Activated B cell treated with CpG ODN at 0.5 μM for 24 hours (primary cell): Measurements from ENCODE around the gene RFC2. TPM values are rescaled to one million over a fixed set of nuclear protein-coding genes. Genes with fewer than 3 reads are reported as not detected.
A peak's percentile ranks its signal among the peaks of the same experiment; 100 is the strongest.

ENCODE experiments used
- ATAC-seq: fragments of 200-7000 bp; cut with Tn5 transposase; one replicate; pipeline ENCODE4 v1.10.0; 2021; ENCODE audit warnings: low read depth, mild to moderate bottlenecking, moderate library complexity
- CTCF ChIA-PET: fragments of 350-600 bp; sonication (Branson Sonifier 250); formaldehyde crosslinking; loops from one replicate; lab custom pipeline; 2021; ENCODE audit warnings: antibody characterized with exemption; lab: Charles Lee
- POLR2A ChIA-PET: fragments of 350-600 bp; sonication (Branson Sonifier 250); formaldehyde crosslinking; loops from one replicate; lab custom pipeline; 2021; ENCODE audit warnings: antibody characterized with exemption; lab: Charles Lee
- DNase-seq: peaks from one replicate; pipeline ENCODE4 v3.0.0; 2022
- H3K27ac Mint-ChIP-seq: one replicate; pipeline ENCODE4 v1.8.0; 2020; ENCODE audit warnings: mixed read lengths
- H3K27me3 Mint-ChIP-seq: one replicate; pipeline ENCODE4 v1.8.0; 2021; ENCODE audit warnings: mixed read lengths
- H3K36me3 Mint-ChIP-seq: one replicate; pipeline ENCODE4 v1.8.0; 2021; ENCODE audit warnings: low read depth, mixed read lengths
- H3K4me1 Mint-ChIP-seq: one replicate; pipeline ENCODE4 v1.8.0; 2021; ENCODE audit warnings: mixed read lengths
- H3K4me3 Mint-ChIP-seq: one replicate; pipeline ENCODE4 v1.8.0; 2020; ENCODE audit warnings: mild to moderate bottlenecking, mixed read lengths
- H3K9me3 Mint-ChIP-seq: one replicate; pipeline ENCODE4 v1.8.0; 2020; ENCODE audit warnings: mixed read lengths
- intact Hi-C: fragments of 100-400 bp; cut with micrococcal nuclease; formaldehyde crosslinking; loops from one replicate; pipeline ENCODE4 v1.15.1; 2024
- total RNA-seq: library from RNA; stranded (reverse); gene quantifications from 2 replicates; pipeline ENCODE4 v1.2.3, GENCODE V29; 2022
- TF ChIP-seq, protein P1 (sequence below): fragments of 200-600 bp; IDR thresholded peaks from one replicate; pipeline ENCODE4 v1.8.0; 2022; ENCODE audit warnings: antibody characterized with exemption, mild to moderate bottlenecking

The RFC2 gene
- total RNA-seq, 1 donor from 2014 or later = 44.0 TPM

DNA sequence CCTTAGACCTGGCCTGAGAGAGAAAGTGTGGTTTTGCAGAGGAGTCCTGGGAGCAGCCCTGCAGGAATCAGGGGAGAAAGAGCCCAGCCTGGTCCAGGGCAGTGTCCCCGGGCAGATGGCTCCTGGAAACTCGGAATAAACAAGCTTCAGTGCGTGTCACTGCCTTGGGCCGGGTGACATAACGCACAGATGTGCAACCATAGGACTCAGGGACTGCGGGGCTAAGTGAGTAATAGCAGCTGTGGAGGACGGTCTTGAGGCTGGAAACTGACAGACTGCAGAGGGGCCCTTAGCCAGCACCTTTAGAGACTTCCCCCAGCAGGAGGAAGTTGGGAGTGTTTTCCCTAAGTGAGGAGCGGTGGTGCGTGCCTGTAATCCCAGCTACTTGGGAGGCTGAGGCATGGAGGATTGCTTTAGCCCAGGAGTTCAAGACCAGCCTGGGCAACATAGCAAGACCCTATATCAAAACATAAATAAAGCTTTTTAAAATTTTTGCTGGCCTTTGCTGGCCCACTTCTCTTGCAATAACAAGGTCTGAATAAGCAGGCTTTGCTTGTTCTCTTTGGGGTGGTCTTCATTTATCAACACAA lies 29.8 kb upstream of the RFC2 start:
- Mint-ChIP-seq H3K9me3 (no peaks in the 10 kb centered on the region), H3K36me3 (peaks cover under 1% of the 10 kb centered on the region), H3K4me3 (peak overlapping the region; percentile 66), H3K27ac (peak overlapping the region; percentile 89), H3K27me3 (no peaks in the 10 kb centered on the region), H3K4me1 (peaks cover 63% of the 10 kb centered on the region)
- ChIA-PET POLR2A (interaction anchor here (1.1 to 10.8 kb wide), 10 partner anchors 11 to 183 kb away, joined by 3 to 344 read pairs (median 10); partner anchors contain the start of gene LAT2), CTCF (interaction anchor here (1.9 to 2.4 kb wide), 4 partner anchors 8 to 117 kb away, joined by 6 to 12 read pairs (median 8); no protein-coding TSS in a partner anchor)
- intact Hi-C loops = loop anchor here (1.0 to 2.0 kb wide), 4 partner anchors 12 to 73 kb away; partner anchors contain the start of genes LAT2 and RFC2
- TF ChIP-seq, protein P1, sequence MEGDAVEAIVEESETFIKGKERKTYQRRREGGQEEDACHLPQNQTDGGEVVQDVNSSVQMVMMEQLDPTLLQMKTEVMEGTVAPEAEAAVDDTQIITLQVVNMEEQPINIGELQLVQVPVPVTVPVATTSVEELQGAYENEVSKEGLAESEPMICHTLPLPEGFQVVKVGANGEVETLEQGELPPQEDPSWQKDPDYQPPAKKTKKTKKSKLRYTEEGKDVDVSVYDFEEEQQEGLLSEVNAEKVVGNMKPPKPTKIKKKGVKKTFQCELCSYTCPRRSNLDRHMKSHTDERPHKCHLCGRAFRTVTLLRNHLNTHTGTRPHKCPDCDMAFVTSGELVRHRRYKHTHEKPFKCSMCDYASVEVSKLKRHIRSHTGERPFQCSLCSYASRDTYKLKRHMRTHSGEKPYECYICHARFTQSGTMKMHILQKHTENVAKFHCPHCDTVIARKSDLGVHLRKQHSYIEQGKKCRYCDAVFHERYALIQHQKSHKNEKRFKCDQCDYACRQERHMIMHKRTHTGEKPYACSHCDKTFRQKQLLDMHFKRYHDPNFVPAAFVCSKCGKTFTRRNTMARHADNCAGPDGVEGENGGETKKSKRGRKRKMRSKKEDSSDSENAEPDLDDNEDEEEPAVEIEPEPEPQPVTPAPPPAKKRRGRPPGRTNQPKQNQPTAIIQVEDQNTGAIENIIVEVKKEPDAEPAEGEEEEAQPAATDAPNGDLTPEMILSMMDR = no peak
- ATAC-seq = peak; percentile 13
- no peak for DNase-seq

DNA sequence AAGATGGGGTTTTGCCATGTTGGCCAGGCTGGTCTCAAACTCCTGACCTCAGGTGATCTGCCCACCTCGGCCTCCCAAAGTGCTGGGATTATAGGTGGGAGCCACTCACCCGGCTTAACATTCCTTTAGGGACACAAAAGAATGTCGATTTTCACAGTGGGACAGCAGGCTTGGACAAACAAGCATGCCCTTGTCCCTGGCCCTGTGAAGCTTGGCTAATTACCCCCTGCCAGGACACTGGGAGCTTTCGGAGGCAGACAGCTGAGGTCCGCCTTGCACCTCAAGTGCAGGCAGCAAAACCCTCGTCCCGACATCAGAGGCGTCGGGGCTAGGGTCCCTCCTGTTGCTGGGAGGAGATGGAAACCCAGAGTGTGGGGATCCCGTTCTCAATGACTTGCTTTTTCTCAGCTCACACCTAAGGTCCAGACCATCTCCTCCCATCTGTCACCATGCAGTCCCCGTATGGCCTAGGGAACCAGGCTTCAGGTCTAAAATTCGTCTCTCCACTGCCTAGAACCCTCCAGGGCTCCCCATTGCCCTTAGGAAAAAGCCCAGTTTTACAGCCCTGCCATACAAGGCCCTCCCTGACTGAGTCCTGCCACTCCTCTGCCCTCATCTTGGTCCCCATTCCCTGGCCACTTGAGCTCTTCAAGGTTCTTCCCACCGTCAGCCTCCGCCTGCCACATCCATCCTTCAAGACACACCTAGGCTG lies 28.7 kb upstream of the RFC2 start:
- ChIA-PET POLR2A (interaction anchor here (0.6 to 10.8 kb wide), 6 partner anchors 12 to 92 kb away, joined by 3 to 344 read pairs (median 4); partner anchors contain the start of gene LAT2), CTCF (no interaction called here)
- intact Hi-C loops = no loop called here
- Mint-ChIP-seq H3K36me3 (no peaks in the 10 kb centered on the region), H3K27me3 (no peaks in the 10 kb centered on the region), H3K9me3 (no peaks in the 10 kb centered on the region), H3K27ac (no peak overlapping the region), H3K4me1 (peaks cover 59% of the 10 kb centered on the region), H3K4me3 (no peak overlapping the region)
- no peak for ATAC-seq
- TF ChIP-seq, protein P1 = no peak
- DNase-seq = no peak

DNA sequence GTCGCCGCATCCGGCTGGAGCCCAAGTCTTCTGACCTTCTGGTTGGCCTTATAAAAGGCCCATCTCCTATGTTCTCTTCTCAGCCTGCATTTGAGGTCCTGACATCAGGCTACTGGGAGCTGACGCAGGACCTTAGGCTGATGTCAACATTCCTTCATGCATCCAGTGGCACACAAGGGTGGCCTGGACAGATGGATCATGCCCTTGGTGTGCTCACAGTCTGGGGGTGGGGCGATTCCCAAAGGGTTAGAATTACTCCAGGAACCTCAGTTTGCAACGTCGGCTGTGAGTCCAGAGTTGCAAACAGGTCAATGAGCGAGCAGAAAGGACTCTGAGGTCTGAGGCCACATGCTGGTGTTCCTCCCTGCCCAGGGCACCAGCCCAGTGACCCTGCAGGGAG lies 26.8 kb upstream of the RFC2 start:
- ATAC-seq (no peak), DNase-seq (no peak)
- ChIA-PET POLR2A (interaction anchor here (0.6 to 10.7 kb wide), 3 partner anchors 10 to 388 kb away, joined by 7 to 344 read pairs (median 7); partner anchors contain the start of gene LAT2), CTCF (no interaction called here)
- Mint-ChIP-seq H3K4me3 (no peak overlapping the region), H3K36me3 (no peaks in the 10 kb centered on the region), H3K4me1 (peaks cover 55% of the 10 kb centered on the region), H3K9me3 (no peaks in the 10 kb centered on the region), H3K27me3 (no peaks in the 10 kb centered on the region), H3K27ac (peak overlapping the region; percentile 46)
- intact Hi-C loops = no loop called here
- TF ChIP-seq, protein P1 = no peak

DNA sequence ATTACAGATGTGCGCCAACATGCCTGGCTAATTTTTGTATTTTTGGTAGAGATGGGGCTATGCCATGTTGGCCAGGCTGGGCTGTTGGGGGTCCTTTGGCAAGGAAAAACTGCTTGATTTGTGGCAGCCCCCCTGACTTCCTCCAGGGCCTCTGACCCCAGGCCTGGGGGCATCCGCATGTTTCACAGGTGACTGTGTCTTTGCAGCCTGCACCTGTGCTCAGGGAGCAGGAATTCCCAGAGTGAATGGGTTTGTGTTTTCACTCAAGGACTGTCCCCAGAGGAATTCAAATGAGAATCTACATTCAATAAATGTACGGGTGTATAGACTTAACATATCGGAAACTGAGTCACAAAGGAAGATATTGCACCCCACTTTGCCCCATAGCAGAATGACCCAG lies 23.4 kb upstream of the RFC2 start:
- no peak for DNase-seq
- ATAC-seq = no peak
- intact Hi-C loops = loop anchor here (10.0 kb wide), 1 partner anchor 127 kb away; no protein-coding TSS in a partner anchor
- Mint-ChIP-seq H3K9me3 (no peaks in the 10 kb centered on the region), H3K27ac (no peak overlapping the region), H3K4me3 (no peak overlapping the region), H3K36me3 (no peaks in the 10 kb centered on the region), H3K4me1 (peaks cover 52% of the 10 kb centered on the region), H3K27me3 (no peaks in the 10 kb centered on the region)
- TF ChIP-seq, protein P1 = no peak
- ChIA-PET CTCF (interaction anchor here (1.3 kb wide), 1 partner anchor 11 kb away, joined by 3 read pairs; no protein-coding TSS in a partner anchor), POLR2A (no interaction called here)
